Left kidney (tissue), 2 donors: ENCODE measurements around the gene SLC12A3. TPM values are rescaled to one million over a fixed set of nuclear protein-coding genes. Genes with fewer than 3 reads are reported as not detected.
A peak's percentile ranks its signal among the peaks of the same experiment; 100 is the strongest.

Experiments used
- DNase-seq: peaks from one replicate; pipeline ENCODE4 v3.0.0-alpha.2; 2013
- polyA plus RNA-seq: library from polyadenylated mRNA; unstranded; fragments of 120-200 nt; gene quantifications from one replicate; pipeline ENCODE4 v1.2.1, GENCODE V29; 2013; ENCODE audit not compliant: insufficient read length

SLC12A3 gene
- polyA plus RNA-seq, 1 donor: 26.3 TPM

GRCh38 chr16:56848029-56848936 lies 16.7 kb upstream of the SLC12A3 start:
- DNase-seq: no peak

- DNase-seq: no peak
Measured at GRCh38 chr16:56848955-56849689, 15.9 kb upstream of the SLC12A3 start.

- DNase-seq: no peak
Measured at GRCh38 chr16:56849690-56850680, 15.0 kb upstream of the SLC12A3 start.

GRCh38 chr16:56851671-56852400 lies 13.2 kb upstream of the SLC12A3 start:
- DNase-seq: no peak

GRCh38 chr16:56852401-56852730 lies 12.6 kb upstream of the SLC12A3 start:
- DNase-seq: no peak

- DNase-seq: no peak
Measured at GRCh38 chr16:56852968-56853367, 12.0 kb upstream of the SLC12A3 start.

GRCh38 chr16:56855201-56855600 lies 9.8 kb upstream of the SLC12A3 start:
- DNase-seq: no peak

- no peak for DNase-seq
Measured at GRCh38 chr16:56855946-56856345, 9.1 kb upstream of the SLC12A3 start.

- DNase-seq: no peak
Measured at GRCh38 chr16:56856876-56857447, 8.0 kb upstream of the SLC12A3 start.

GRCh38 chr16:56858374-56858773 lies 6.6 kb upstream of the SLC12A3 start:
- no peak for DNase-seq

- no peak for DNase-seq
Measured at GRCh38 chr16:56859636-56860035, 5.4 kb upstream of the SLC12A3 start.

- no peak for DNase-seq
Measured at GRCh38 chr16:56860226-56861020, 4.6 kb upstream of the SLC12A3 start.

- DNase-seq: no peak
Measured at GRCh38 chr16:56861092-56861610, 3.9 kb upstream of the SLC12A3 start.

GRCh38 chr16:56861756-56862155 lies 3.3 kb upstream of the SLC12A3 start:
- DNase-seq: no peak

- DNase-seq: no peak
Measured at GRCh38 chr16:56862776-56863175, 2.2 kb upstream of the SLC12A3 start.

GRCh38 chr16:56865394-56866062 lies 521 bp downstream of the SLC12A3 start:
- DNase-seq: no peak

GRCh38 chr16:56866955-56867830 lies 2.2 kb downstream of the SLC12A3 start:
- DNase-seq: peak; percentile 68

- DNase-seq: no peak
Measured at GRCh38 chr16:56868175-56868574, 3.2 kb downstream of the SLC12A3 start.
